Measurements from ENCODE around the gene THEMIS2.
A peak's percentile ranks its signal among the peaks of the same experiment; 100 is the strongest.
"Not testable (repeated sequence)": the region's sequence is repeated elsewhere in the genome, so short reads cannot be mapped to it uniquely, and the experiment has no call there.

Gene THEMIS2

DNA sequence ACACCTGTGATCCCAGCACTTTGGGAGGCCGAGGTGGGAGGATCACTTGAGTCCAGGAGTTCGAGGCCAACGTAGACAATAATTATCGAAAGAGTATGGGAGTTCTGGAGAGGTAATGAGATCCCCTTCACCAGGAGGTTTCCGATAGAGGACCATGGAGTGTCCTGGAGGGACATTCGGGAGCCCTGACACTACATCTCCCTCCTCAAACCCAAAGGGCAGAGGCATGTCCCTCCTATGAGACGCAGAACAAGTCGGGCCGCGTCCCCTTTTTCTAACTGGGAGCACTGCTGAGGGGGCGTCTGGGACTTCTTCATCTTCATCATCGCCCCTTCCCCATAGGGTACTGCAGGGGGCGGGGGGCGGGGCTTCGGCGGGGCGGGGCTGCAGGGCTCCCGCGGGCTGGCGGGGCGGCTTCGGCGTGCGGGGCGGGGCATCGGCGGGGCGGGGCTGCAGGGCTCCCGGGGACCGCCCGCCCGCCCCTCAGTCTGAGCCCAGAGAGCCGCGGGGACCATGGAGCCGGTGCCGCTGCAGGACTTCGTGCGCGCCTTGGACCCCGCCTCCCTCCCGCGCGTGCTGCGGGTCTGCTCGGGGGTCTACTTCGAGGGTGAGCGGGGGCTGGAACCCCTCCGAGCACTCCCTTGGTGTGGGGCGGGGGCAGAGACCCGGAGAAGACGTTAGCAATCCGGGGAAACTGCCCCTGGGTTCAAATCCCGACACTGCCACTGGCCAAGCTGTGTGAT lies at the start of gene THEMIS2:
Gene THEMIS2 (plus strand): TSS at position 486 of the 743 bp plus-strand sequence. CDS start 28 bp downstream, at position 514.
- peak; percentile 67 for DNase-seq

DNA sequence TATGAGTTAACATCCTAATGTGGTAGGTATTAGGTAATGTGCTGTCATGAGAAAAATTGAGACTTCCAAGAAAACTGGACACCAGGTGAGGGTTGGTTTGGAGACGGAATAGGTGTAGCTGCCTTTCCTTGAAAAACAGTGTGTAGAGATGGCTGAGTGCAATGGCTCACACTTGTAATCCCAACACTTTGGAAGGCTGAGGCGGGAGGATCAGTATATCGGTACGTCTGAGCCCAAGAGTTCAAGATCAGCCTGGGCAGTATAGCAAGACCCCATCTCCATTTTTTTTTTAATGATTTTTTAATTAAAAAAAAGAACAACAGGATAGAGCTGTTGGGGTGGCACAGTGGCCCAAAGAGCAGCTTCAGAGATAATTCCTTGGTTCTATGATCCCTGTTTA lies 48.6 kb upstream of the THEMIS2 start:
- DNase-seq, result no peak

DNA sequence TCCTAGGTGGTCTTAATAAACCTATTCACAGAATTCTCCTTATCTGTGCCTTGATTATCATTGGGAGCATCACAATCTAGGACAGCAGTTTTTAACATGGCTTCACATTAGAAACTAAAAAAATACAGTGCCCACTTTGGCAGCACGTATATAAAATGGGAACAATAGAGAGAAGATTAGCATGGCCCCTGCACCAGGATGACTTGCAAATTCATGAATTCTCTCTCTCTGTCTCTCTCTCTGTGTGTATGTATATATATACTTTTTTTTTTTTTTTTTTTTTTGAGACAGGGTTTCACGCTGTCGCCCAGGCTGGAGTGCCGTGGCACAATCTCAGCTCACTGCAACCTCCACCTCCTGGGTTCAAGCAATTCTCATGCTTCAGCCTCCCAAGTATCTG lies 47.9 kb upstream of the THEMIS2 start:
- DNase-seq, result no peak

DNA sequence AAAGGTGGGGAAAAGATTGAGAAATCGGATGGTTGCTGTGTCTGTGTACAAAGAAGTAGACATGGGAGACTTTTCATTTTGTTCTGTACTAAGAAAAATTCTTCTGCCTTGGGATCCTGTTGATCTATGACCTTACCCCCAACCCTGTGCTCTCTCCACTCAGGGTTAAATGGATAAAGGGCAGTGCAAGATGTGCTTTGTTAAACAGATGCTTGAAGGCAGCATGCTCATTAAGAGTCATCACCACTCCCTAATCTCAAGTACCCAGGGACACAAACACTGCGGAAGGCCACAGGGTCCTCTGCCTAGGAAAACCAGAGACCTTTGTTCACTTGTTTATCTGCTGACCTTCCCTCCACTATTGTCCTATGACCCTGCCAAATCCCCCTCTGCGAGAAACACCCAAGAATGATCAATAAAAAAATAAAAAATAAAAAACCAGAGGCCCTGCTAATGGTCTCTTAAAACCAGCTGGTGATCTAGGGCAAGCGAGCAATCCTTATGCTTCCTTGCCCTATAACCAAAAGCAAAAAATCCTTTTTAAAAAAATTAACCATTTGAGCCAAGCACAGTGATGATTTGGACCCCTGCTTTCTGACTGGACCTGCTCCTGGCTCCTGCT lies 42.9 kb upstream of the THEMIS2 start:
- not testable (repeated sequence) for DNase-seq

DNA sequence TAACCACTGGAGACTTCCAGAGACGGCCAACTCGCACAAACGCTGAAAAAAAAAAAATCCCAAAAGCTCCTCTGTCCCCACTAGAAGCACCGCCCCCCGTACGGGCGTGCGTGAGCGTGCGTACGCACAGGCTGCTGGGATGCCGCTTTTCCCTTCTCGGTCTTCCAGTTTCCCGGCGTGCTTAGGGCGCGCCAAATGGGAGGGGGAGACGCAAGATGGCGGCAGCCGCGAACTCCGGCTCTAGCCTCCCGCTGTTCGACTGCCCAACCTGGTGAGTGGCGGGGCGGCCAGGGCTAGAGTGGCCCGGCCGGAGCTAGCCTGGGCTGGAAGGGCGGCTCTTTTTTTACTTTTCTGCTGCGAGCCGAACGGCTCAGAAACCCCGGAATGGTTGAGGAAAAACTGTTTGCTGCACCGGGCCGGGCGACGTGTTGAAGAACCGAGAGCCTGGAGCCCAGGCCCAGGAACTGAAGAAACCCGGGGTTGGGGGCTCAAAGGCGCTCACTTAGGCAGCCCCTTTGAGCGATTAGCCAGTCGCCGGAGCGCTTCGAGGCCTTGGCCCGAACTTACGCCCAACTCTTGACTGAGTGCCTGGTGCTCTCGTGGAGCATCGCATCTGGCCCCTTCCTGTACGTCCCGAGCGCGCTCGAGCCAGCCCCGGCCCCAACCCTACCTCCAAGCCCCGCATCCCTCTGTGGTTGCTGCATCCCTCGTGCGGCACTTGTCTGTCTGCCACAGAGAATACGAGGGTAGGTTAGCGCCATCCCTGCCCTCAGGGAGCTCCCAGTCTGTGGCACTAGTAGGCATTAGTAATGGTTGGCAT lies 41.5 kb upstream of the THEMIS2 start, which contains the start of gene PPP1R8:
Gene PPP1R8 (plus strand): TSS at position 162 of the 820 bp plus-strand sequence. CDS start 54 bp downstream, at position 216.
- DNase-seq, result peak; percentile 88

DNA sequence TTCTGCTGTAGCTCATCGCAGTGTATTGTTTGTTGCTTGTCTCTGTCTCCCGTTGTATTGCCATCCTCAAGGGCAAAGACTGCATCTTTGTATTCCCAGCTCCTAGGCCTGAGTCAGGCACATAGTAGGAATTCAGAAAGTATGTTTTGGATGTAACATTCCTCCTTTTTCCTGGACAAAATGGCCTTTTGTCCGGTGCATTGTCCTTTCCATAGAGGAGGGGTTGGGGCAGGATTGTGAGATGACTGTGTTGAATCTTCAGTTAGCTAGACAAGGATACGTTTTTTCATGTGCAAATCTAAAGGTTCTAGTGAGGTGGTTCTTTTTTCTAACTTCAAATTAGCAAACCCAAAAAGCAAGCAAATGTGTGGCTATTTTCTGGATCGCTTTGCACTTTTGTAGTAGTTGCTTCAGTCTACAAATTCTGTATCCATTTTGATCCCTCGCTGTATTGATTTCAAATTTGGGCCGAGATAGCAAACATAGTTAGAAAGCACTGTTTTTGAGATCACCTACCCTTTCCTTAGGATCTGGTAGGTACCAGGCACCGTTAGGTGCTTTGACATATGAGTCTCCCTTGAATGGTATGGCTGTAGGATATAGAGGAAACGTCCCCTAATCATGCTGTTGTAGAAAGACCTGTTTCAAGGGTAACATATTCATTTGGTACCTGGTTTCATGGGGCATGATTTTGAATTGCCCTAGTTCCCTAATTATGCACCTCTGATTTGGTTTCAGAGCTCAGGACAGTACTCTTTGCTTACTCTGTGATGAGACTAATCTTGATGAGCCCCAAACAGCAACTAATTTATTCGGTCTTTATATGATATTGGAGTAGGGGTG lies 40.6 kb upstream of the THEMIS2 start:
- DNase-seq, result no peak

DNA sequence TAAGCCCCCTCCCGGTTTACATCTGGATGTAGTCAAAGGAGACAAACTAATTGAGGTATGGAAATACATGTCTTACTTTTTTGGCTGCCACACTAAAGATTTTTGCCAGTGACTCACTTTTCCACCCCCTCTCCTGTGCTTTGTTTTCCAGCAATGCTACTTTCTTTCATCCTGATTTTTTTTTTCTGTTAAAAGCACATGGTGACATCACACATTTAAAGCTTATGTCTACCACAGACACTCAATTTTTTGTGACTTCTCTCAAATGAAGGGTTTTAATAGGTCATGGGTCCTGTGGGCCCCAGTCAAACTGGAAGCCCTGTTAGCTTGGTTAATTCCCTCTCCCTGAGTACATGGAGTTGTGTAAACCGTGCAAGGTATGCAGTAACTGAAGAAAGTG lies 39.6 kb upstream of the THEMIS2 start:
- DNase-seq, result no peak

DNA sequence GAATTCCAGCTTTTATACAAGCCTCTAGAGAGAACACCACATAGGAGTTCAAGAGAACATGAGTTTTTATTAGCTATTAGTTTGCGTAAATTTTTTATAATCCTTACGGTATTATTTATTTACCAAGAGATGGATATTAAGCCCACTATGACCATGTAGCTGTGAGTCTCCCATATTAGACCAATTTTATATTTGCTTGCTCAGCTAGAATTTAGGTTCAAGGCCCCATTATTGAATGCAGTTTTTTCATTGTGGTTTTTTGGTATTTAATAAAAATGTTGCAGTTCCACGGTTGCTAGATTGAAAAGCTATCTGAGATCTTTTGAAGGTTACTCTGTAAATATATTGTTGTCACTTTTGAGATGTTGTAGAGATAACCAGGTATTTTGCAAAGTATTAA lies 38.9 kb upstream of the THEMIS2 start:
- no peak for DNase-seq

DNA sequence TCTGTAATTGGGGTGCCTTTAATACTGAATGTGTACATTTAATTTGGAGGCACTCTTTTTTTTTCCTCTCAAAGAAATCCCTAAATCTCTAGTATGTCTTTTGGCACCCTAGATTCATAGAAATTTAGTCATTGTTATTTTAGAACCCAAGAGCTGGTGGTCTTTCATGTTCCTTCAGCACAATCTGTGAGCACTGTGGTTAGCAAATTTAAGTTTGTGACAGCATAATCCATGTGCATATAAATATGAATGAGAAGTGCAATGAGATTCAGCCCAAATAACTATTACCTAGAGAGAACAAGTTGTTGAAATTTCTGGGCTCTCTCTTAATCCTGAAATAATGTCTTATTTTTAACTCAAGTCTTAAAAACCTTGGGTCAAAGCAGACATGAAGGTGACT lies 37.3 kb upstream of the THEMIS2 start:
- no peak for DNase-seq

DNA sequence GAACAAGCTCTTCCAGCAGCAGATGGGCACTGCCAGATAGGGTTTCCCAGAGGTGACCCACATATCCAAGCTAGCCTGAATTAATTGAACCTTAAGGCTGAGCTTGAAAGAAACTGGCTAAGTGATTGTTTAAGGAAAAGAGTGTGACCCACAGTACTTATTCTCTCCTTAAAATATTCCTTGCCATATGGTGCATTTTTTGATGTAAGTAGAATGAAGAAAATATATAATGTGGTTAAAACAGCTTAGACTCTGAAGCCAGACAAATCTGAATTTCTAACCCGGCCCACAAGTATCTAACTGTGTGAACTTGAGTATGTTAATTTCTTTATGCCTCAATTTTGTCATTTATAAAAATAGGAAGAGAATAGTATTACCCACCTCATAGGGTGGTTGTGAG lies 36.8 kb upstream of the THEMIS2 start:
- no peak for DNase-seq

DNA sequence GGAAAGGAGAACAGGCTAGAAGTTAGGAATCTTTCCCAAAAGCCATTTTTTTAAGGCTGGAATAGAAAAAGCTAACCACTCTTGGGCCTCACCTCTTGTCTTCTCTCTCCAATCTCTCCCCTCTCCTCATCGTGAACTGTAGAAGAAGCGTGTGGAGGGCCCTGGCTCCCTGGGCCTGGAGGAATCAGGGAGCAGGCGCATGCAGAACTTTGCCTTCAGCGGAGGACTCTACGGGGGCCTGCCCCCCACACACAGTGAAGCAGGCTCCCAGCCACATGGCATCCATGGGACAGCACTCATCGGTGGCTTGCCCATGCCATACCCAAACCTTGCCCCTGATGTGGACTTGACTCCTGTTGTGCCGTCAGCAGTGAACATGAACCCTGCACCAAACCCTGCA lies 22.4 kb upstream of the THEMIS2 start:
- no peak for DNase-seq

DNA sequence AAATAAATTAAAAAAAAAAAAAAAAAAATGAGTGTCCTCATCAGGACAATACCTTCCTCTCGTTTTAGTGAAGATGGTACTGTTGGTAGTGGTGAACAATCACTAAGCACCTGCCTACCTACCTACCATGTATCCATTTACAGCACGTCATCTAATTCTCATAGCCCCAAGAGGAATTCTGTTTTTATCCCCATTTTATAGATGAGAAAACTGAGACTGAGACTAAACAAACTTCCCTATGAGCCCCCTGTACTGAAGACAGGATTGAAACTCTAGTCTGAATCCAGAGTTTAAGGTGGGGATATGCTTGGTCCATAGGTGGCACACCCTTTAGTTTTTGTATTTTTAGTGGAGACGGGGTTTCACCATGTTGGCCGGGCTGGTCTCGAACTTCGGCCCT lies 17.3 kb upstream of the THEMIS2 start:
- DNase-seq, result no peak

DNA sequence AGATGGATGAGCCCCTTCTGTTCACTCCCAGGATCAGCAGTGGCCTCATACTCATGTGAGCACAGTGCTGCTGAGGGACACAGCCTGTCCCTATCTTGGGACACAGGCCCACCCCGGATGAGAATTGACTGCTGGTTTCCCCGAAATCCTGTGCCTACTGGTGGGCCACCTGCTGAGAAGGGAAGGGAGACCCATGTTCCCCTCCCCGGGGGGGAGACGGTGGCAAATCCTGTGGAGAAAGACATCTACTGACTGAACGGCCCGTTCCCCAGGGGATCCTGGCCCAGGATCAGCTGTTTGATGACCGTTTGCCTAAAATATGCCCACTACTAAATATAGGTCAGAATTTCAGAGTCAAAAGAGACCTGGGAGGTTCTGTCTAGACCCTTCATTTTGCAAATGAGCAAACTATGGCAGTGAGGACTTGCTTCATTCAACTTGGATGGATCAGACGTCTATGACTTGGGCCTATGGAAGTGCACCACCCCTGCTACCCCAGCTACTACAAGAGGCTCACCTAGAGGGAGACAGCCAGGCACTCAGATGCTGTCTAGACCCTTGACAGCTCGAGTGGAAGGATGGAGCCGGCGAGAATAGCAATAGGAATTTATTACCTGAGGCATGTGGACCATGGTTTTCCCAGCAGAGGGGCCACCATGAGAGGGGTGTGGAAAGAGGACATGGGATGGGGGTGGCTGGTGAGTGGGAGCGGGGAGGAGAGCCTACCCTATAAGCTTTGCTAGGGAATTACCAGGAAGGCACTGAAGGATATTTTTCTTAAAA lies 15.6 kb upstream of the THEMIS2 start:
- DNase-seq, result no peak

DNA sequence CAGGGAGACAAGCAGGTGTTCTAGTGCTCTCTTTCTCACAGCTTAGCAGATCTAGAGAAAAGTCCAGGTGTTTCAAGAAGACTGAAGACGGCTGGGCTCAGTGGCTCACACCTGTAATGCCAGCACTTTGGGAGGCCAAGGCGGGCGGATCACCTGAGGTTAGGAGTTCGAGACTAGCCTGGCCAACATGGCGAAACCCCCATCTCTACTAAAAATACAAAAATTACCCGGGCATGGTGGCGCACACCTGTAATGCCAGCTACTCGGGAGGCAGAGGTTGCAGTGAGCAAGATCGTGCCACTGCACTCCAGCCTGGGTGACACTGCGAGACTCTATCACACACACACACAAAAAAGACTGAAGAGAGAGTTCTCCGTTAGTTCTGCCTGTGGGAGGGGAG lies 14.8 kb upstream of the THEMIS2 start:
- DNase-seq, result not testable (repeated sequence)

DNA sequence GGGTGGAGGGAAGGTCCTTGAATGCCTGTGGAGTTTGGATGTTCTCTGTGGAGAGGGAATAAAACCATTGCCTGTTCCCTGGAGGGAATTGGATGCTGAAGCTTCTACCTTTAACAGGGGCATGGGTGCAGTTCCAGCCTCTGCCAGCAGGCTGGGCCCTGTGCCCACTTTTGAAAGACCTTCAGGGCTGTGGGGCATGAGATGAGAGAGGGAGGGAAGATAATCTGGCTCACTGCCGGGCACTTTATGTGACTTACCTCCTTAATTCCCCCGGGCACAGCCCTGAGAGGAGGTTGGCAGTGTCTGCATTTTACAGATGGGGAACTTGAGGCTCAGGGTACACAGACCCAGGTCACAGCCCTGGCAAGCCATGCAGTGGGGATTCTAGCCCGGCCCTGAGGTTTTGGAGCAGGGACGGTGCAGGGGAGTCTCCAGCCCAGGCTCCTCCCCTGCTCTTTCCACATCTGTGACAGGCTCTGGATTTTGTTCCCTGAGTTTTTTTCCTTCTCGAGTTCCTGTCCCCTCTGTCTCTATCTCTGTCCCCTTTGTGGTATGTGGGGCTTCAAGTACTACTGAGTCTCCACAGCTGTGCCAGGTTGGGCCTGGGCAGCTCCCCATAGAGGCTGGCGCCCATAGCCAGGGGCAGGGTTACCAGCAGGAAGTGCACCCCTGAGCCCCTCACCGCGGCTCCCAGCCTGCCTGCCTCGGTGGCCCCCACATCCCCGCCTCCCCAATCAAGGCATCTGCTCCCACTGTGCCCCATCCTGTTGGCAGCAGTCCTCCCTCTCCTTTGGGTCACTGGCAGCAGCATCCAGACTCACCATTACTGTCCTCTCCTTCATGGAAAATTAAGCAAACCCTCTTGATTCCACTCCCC lies 14.0 kb upstream of the THEMIS2 start:
- DNase-seq, result peak; percentile 81

DNA sequence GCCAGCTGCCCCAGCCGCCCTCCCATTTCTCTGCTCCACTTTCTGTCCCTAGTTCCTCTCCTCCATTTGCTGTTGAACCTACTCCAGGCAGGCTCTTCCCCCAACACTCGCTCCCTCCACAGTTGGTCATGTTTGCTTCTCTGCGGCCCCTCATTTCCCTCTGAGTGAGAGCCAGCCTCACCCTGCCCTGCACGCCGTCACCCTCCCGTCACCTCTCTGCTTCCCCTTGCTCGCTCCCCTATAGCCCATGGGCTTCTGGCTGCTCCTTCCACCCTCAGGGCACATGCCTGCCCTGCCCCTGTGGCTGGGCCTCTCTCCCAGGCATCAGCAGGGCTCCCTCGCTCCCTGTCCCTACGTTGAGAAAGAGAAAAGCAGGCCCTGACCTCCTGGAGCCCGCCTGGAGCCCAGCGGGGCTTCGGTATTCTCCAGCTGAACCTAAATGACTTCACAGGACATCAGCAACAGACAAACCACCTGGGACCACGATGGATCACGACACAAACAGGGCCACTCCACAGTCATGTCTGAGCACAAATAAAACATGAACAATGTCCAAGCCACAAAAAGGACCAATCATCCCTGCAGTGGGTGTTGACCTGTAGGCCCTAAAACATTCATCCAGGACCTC lies 13.3 kb upstream of the THEMIS2 start:
- no peak for DNase-seq

DNA sequence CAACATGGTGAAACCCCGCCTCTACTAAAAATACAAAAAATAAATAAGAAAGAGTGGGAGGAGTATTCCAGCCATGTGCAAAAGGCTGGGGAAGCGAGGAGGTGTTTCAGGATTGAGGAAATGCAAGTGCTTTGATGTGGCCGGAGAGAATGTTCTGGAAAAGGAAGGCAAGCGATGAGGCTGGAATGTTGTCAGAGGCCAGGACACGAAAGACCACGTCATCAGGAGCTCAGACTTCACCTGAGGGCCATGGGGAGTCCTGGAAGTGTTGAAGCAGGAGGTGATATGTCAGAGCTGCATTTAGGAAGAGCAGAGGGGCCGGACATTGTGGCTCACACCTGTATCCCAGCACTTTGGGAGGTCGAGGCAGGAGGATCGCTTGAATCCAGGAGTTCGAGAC lies 10.9 kb upstream of the THEMIS2 start:
- no peak for DNase-seq

DNA sequence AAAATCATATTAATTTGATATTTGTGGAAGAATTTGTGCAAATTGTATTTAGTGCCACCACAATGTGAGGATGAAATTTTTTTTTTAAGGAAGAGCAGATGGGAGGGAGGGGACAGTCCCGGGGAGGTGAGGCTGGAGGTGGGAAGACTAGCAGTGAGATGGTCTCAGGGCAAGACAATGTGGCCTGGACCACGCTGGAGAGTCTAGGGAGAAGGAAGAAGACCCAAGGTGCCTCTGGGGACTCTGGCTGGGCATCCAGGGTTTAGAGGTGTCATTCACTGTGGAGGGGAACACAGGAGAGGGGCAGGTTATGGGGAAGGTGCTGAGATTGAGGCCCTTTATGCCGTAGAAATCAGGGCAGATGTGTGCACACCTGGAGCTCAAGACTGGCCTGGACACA lies 10.3 kb upstream of the THEMIS2 start:
- DNase-seq, result no peak

DNA sequence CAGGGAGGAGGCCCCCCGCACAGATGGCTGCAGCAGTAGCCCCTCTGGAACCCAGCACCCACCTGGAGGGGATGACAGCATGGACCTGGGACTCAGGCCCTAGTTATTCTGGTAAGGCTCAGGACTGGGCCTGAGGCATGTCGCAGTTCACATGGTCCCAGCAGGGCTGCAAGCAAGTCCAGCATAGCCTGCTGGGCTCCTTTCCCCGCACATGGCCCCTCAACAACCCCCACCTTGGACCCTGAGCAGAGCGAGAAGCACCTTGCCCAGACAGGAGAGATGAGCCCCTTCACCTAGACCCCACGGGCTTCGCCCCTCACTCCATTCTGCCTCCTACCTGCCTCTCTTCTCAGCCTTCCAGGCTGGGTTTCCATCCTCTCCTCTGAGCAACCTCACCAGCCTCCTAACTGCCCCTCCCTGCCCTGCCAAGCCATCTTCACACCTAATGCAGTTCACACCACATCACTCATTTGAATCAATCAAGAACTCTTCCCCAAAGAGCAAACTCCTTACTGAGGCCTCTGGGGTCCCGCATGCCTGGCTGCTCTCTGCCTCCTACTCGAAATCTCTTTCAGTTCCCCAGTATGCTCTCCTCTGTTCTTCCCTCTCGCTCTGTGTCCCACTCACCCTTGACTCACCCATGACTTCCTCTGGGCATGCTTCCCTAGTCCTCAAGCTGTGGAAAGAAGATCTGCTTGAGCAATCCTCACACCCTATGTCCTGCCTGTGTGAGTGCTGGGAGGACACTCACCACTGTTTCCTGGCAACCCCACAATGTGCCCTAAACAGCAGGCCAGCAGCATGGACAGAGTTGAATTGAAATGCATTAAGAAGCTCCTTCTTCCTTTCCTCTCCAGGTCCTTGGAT lies 9.4 kb upstream of the THEMIS2 start:
- no peak for DNase-seq
